Measurements from ENCODE around the gene FNDC10.

GRCh38 chr1:1573843-1574720 lies 25.9 kb downstream of the FNDC10 start:
- TF ChIP-seq, protein P1, sequence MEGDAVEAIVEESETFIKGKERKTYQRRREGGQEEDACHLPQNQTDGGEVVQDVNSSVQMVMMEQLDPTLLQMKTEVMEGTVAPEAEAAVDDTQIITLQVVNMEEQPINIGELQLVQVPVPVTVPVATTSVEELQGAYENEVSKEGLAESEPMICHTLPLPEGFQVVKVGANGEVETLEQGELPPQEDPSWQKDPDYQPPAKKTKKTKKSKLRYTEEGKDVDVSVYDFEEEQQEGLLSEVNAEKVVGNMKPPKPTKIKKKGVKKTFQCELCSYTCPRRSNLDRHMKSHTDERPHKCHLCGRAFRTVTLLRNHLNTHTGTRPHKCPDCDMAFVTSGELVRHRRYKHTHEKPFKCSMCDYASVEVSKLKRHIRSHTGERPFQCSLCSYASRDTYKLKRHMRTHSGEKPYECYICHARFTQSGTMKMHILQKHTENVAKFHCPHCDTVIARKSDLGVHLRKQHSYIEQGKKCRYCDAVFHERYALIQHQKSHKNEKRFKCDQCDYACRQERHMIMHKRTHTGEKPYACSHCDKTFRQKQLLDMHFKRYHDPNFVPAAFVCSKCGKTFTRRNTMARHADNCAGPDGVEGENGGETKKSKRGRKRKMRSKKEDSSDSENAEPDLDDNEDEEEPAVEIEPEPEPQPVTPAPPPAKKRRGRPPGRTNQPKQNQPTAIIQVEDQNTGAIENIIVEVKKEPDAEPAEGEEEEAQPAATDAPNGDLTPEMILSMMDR (IDR thresholded peaks at IDR 0.05; ENCODE audit: low read length) = 0 out of 2 replicates have a peak, but pooled peaks have one; percentile 11
- no peak for TF ChIP-seq EZH2 (IDR thresholded peaks at IDR 0.05; ENCODE audit: borderline replicate concordance, low read length)

Data from OCI-LY1 (cell line).